Measurements from ENCODE around the gene ANKRD39. TPM values are rescaled to one million over a fixed set of nuclear protein-coding genes. Genes with fewer than 3 reads are reported as not detected.

The ANKRD39 gene, protein sequence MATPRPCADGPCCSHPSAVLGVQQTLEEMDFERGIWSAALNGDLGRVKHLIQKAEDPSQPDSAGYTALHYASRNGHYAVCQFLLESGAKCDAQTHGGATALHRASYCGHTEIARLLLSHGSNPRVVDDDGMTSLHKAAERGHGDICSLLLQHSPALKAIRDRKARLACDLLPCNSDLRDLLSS
- total RNA-seq (2014; rRNA removed; shearing (Covaris generic)): 16.3 and 21.5 TPM in 2 replicates

DNA sequence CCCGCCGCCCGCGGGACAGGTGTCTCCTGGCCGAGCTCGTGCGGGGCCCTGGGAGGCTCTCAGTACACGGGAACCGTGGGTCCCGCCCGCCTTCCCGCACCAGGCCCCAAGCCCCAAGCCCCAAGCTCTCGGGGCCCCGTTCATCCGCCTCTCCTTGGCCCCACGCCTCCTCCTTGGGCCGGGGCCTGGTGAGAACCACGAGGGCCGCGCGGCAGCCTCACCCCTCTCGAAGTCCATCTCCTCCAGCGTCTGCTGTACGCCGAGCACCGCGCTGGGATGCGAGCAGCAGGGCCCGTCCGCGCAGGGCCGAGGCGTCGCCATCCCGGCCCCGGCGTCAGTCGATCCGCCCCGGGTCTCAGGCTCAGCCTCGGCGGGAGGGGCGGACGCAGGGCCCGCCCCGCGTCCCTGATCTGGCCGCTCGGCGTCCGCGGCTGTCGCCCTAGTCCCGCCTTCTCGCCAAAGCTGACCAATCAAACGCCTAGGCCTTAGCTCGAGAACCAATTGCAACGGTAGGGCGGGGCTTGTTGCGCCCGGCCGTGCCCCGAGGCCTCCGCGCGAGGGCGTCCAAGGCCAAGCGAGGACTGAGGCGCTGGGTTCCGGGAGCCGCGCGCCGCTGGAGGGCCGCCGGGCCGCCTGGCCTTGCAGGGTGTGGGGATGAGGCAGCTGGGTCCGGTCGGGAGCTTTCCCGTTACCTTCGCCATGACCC is at the start of gene ANKRD39:
Gene ANKRD39, minus strand, starts transcription at position 350 of the 706 bp plus-strand sequence. Its CDS starts 29 bp downstream, at position 321.
- no peaks in the 10 kb centered on the region for H3K27me3 ChIP-seq (replicated peaks)
- H3K27ac ChIP-seq: peak within 1 kb of the TSS; percentile 38; the same call in 1 of the 2 replicates
- peak within 1 kb of the TSS; percentile 75 for H3K4me3 ChIP-seq
- DNase-seq (ENCODE audit: low read depth in 1 of 2, low spot score in 2 of 2): peak; percentile 97 to 98
- peaks cover 19% of the 10 kb centered on the region for H3K4me1 ChIP-seq (replicated peaks)
- peaks cover 39% of the 10 kb centered on the region for H3K36me3 ChIP-seq
- no peaks in the 10 kb centered on the region; the same call in 1 of the 2 replicates for H3K9me3 ChIP-seq (replicated peaks)

DNA sequence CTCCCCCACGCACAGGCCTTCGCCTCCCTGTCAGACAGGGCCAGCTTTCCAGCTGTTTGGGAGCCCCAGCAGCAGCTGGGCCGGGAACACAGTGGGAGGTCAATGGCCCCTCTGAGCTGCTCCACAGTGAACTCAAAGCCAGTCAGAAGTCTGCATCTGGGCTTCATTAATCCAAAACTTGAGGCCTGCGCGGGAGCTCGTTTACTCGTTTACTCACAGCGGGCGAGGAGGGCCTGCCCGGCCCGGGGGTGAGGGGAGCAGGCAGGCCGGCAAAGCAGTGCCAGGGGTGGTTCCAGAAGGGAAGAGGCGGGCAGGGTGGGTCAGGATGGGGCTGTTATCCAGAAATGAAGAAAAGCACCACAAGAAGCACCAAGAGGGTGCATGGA is 48.9 kb upstream of the ANKRD39 start:
- Histone ChIP-seq H3K9me3 (replicated peaks) (no peaks in the 10 kb centered on the region), H3K4me1 (replicated peaks) (no peaks in the 10 kb centered on the region), H3K36me3 (no peaks in the 10 kb centered on the region), H3K27me3 (replicated peaks) (no peaks in the 10 kb centered on the region), H3K4me3 (no peak overlapping the region), H3K27ac (no peak overlapping the region)
- DNase-seq (ENCODE audit: low read depth in 1 of 2, low spot score in 2 of 2): no peak

DNA sequence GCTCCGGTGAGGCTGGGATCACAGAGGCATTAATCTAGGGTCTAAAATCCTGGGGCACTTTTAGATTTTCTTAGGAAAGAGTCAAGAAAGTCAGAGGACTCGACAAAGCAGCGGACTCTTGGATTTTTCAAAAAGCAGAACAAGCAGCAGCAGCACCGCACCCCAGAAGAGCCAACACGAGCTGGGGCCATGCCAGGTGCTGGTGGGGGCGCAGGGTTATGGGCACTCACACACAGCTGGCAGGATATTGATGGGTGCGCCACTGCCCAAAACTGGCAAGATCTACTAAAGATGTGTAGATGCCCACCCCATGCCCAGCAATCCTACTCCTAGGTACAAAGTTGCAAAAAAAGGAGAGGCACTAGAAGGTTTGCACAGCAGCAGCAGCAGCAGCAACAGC is 46.0 kb upstream of the ANKRD39 start:
- no peaks in the 10 kb centered on the region for H3K4me1 ChIP-seq (replicated peaks)
- no peak overlapping the region for H3K27ac ChIP-seq
- no peaks in the 10 kb centered on the region for H3K9me3 ChIP-seq (replicated peaks)
- DNase-seq (ENCODE audit: low read depth in 1 of 2, low spot score in 2 of 2): no peak
- no peaks in the 10 kb centered on the region for H3K27me3 ChIP-seq (replicated peaks)
- H3K4me3 ChIP-seq: no peak overlapping the region
- no peaks in the 10 kb centered on the region for H3K36me3 ChIP-seq

DNA sequence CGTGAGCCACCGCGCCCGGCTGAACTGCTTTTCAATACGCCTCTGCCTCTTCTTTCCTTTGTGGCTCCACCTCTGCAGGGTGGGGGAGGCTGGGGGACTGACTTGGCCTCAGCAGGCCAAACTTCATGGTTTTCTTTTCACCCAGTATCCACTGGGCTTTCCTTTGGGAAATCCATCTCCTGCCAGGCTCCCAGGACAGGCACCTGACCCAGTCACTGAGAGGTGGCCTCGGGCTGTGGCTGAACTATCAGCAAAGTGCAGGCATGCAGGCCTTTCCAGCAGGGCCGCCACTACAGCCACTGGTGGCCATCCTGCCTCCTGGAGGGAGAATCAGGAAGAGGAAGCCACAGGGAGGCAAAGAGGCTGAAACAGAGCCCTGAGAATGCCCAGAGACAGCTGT is 45.5 kb upstream of the ANKRD39 start:
- no peak for DNase-seq (ENCODE audit: low read depth in 1 of 2, low spot score in 2 of 2)
- H3K27me3 ChIP-seq (replicated peaks): no peaks in the 10 kb centered on the region
- no peaks in the 10 kb centered on the region for H3K36me3 ChIP-seq
- no peaks in the 10 kb centered on the region for H3K9me3 ChIP-seq (replicated peaks)
- H3K4me3 ChIP-seq: no peak overlapping the region
- H3K27ac ChIP-seq: no peak overlapping the region
- no peaks in the 10 kb centered on the region for H3K4me1 ChIP-seq (replicated peaks)

DNA sequence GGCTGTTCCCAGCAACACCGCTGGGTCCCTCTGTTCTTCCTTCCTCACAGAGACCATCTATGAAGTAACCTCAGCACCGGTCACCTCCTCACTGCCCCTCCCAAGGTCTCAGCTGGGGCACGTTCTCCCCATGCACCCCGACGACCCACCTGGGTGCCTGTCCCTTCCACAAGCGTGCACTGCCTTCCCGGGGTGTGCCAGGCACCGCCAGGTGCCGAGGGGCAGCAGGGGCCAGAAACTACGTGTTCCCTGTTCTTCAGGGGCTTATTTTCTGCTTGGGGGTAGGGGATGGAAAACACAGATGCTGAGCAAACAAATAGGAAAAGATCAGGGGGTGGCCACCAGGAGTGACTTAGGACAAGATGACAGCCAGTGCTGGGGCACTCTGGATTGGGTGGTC is 42.4 kb upstream of the ANKRD39 start:
- Histone ChIP-seq H3K36me3 (no peaks in the 10 kb centered on the region), H3K27ac (no peak overlapping the region), H3K4me1 (replicated peaks) (no peaks in the 10 kb centered on the region), H3K27me3 (replicated peaks) (no peaks in the 10 kb centered on the region), H3K4me3 (no peak overlapping the region), H3K9me3 (replicated peaks) (no peaks in the 10 kb centered on the region)
- DNase-seq (ENCODE audit: low read depth in 1 of 2, low spot score in 2 of 2): no peak

DNA sequence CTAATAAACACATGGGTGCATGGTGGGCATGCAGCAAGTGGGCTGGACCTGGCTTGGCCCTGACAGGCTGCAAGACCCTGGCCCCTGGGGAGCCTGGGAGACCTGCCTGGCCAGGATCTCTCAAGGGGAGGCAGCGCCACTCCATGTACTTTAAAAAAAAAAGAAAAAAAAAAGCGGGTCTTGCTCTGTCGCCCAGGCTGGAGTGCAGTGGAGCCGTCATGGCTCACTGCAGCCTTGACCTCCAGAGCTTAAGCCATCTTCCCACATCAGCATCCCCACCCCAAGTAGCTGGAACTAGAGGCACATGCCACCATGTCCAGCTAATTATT is 41.6 kb upstream of the ANKRD39 start:
- Histone ChIP-seq H3K27me3 (replicated peaks) (no peaks in the 10 kb centered on the region), H3K9me3 (replicated peaks) (no peaks in the 10 kb centered on the region), H3K4me1 (replicated peaks) (no peaks in the 10 kb centered on the region), H3K36me3 (no peaks in the 10 kb centered on the region), H3K27ac (no peak overlapping the region), H3K4me3 (no peak overlapping the region)
- DNase-seq (ENCODE audit: low read depth in 1 of 2, low spot score in 2 of 2): no peak

DNA sequence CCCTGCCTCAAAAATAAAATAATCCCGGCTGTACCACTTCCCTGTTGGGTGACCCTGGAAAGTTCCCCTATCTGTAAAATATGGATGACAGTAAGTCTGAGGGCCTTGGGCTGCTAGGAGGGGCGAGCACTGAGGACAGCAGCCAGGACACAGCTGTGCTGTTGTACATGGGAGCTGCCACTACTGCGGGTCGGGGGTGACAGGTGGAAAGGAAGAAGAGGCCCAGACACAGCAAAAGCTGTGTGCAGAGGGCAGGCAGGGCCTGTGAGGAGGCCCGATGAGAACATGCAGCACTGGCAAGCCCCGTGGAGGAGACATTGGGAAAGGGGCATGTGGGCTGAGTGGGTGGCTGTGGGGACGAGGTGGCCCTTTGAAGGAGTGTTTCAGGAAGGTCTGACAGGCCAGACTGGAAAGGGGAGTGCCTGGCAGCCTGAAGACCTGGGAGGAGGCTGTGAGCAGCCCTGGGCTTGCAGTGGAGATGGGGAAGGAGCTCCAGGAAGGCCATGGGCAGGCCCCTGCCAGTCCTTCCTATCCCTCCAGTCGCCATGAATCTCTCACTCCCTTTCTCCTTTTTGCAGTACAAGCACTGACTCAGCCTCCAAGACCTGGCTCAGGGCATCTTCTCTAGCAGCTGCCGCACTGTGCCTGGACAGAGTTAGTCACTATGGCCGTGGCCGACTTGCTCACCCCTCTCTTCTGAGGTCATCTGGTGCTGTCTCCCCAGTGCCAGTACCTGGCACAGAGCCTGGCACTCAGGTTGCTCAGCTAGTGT is 41.0 kb upstream of the ANKRD39 start:
- no peak for DNase-seq (ENCODE audit: low read depth in 1 of 2, low spot score in 2 of 2)
- no peaks in the 10 kb centered on the region for H3K36me3 ChIP-seq
- H3K9me3 ChIP-seq (replicated peaks): no peaks in the 10 kb centered on the region
- no peak overlapping the region for H3K27ac ChIP-seq
- H3K27me3 ChIP-seq (replicated peaks): no peaks in the 10 kb centered on the region
- H3K4me3 ChIP-seq: no peak overlapping the region
- H3K4me1 ChIP-seq (replicated peaks): no peaks in the 10 kb centered on the region

DNA sequence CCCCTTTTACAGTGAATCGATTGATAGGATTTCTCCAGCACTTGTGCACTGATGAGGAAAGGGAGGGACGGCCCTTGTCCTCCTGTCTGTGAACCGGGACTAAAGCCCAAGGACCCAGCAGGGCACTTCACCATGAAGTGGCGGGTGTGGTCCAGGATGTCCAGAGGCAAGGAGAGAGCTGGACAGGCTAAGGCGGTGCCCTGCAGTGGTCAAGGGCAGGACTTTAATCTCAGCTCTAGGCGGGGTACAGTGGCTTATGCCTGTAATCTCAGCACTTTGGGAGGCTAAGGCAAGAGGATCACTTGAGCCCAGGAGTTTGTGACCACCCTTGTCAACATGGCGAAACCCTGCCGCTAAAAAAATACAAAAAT is 40.3 kb upstream of the ANKRD39 start:
- H3K27ac ChIP-seq: no peak overlapping the region
- H3K4me1 ChIP-seq (replicated peaks): no peaks in the 10 kb centered on the region
- no peak for DNase-seq (ENCODE audit: low read depth in 1 of 2, low spot score in 2 of 2)
- H3K36me3 ChIP-seq: no peaks in the 10 kb centered on the region
- no peaks in the 10 kb centered on the region for H3K27me3 ChIP-seq (replicated peaks)
- no peak overlapping the region for H3K4me3 ChIP-seq
- H3K9me3 ChIP-seq (replicated peaks): no peaks in the 10 kb centered on the region

DNA sequence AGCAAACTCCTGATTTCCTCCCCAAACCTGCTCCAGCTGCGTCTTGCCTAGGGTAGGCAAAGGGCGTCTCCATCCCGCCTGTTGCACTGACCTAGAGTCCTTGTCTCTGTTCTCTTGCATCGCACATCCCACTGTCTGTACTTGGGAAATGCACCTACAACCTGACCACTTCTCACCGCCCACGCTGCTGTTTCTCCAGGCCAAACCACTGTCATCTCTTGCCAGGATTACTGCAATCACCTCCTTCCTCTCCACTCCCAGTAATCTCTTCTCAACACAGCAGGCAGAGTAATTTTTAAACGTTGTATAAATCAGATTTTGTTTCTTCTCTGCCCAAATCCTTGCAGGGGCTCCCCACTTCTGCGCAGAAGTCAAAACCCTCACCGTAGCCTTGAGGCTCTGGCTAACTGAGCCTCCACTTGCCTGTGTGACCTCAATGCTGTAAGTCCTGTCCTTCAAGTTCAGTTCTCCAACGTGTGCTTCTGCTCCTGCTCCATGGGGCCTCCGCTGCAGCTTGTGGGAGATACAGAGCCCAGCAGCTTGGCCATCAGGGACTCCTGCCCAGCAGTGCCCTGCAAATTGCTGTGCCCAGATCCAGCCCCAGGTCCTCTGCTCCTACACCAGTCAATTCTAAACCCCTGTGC is 39.8 kb upstream of the ANKRD39 start:
- Histone ChIP-seq H3K4me1 (replicated peaks) (no peaks in the 10 kb centered on the region), H3K9me3 (replicated peaks) (no peaks in the 10 kb centered on the region), H3K36me3 (no peaks in the 10 kb centered on the region), H3K4me3 (no peak overlapping the region), H3K27me3 (replicated peaks) (no peaks in the 10 kb centered on the region), H3K27ac (no peak overlapping the region)
- no peak for DNase-seq (ENCODE audit: low read depth in 1 of 2, low spot score in 2 of 2)

DNA sequence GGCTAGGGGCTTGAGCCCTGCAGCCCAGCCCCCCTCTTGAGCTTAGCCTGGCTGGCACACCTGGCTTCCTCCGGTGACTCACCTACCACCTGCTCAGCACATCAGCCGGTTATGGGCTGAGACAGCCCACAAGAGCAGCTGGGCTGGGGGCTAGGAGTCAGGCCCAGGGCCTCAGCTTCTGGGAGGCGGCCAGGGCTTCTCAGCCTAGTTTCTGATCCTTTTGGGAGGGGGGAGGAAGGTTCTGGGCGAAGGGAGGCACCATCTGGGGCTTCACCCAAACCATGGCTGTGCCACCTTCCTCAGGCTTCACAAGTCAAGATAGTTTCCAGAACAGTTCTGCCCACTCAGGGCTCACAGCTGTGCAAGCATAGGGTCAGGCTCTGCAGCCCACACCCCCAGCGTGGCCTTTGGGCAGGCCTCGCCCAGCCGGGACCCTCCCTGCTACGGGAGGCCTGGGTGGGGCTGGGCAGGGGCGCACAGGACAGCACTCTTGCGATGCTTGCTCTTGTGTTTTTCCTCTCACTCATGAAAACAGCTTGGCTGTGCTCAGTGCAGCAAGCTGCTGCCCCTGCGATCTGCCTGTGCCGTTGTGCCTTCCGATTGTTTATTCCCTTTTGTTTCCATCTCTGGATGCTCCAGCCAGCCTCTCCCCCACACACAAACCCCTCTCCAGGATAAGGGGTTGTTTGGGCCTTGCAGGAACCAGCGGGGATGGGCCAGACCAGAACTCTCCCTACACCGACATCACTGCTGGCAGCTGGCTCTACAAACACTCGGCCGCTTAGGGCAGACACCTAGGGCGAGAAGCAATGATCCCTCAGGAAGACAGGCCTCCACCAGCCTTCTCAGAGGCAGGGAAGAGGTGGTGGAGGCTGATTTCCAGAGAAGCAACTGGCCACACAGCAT is 38.2 kb upstream of the ANKRD39 start:
- no peak overlapping the region for H3K4me3 ChIP-seq
- no peaks in the 10 kb centered on the region for H3K36me3 ChIP-seq
- H3K9me3 ChIP-seq (replicated peaks): no peaks in the 10 kb centered on the region
- DNase-seq (ENCODE audit: low read depth in 1 of 2, low spot score in 2 of 2): no peak
- H3K4me1 ChIP-seq (replicated peaks): peaks cover 9% of the 10 kb centered on the region
- no peaks in the 10 kb centered on the region for H3K27me3 ChIP-seq (replicated peaks)
- H3K27ac ChIP-seq: no peak overlapping the region

DNA sequence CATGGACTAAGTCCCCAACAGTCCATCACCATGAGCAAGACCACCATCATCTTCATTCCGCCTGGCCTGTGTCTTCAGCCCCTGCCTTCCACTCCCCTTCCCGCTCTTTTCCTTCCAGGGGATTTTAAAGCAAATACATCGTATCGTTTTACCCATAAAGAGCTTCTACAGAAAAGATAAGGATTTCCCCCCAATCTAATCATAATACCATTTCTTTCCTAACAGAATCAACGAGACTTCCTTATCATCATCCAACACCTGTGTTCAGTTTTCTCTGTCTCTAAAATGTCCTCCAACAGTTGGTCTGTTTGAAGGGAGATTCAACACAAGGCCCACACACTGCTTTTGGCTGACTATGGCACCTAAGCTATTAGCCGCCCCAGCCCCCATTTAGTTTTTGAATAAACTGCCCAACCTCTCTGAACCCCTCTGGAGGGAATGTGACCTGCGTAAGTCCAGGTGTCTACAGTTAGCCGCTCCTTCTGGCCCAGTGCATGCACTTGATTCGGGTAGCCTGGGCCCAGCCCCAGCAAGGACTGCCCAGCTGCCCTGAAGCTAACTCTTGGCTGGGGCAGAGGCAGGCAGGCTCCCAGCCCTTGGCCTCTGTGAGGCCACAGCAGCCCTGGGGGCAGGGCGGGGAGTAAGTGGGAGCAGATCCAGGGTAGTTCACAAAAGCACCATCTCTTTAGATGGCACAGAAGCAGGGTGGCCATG is 37.4 kb upstream of the ANKRD39 start:
- H3K4me3 ChIP-seq: no peak overlapping the region
- no peak overlapping the region for H3K27ac ChIP-seq
- DNase-seq (ENCODE audit: low read depth in 1 of 2, low spot score in 2 of 2): no peak
- H3K4me1 ChIP-seq (replicated peaks): peaks cover 9% of the 10 kb centered on the region
- H3K27me3 ChIP-seq (replicated peaks): no peaks in the 10 kb centered on the region
- H3K36me3 ChIP-seq: no peaks in the 10 kb centered on the region
- no peaks in the 10 kb centered on the region for H3K9me3 ChIP-seq (replicated peaks)

DNA sequence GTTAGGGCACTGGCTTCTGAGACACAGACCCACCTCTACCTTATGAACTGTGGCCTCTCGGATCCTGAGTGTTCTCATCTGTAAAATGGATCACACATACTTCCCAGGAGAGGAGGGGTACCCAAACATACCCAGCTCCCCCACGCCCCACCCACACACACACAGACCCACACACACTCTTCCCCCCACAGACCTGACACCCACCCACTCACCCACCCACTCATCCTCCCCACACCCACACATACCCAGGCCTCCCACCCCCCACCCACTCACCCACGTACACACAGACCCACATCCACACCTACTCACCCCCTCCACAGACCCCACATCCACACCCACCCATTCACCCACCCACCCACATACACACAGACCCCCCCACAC is 36.3 kb upstream of the ANKRD39 start:
- Histone ChIP-seq H3K4me1 (replicated peaks) (peaks cover 9% of the 10 kb centered on the region), H3K9me3 (replicated peaks) (no peaks in the 10 kb centered on the region), H3K36me3 (no peaks in the 10 kb centered on the region), H3K4me3 (no peak overlapping the region), H3K27me3 (replicated peaks) (no peaks in the 10 kb centered on the region), H3K27ac (no peak overlapping the region)
- DNase-seq (ENCODE audit: low read depth in 1 of 2, low spot score in 2 of 2): no peak

All from SJSA1 (cell line).